Activated B cell treated with CpG ODN at 0.5 μM for 24 hours (primary cell): Measurements from ENCODE around the gene KCTD19. TPM values are rescaled to one million over a fixed set of nuclear protein-coding genes. Genes with fewer than 3 reads are reported as not detected.

ENCODE experiments used
- ATAC-seq: fragments of 200-7000 bp; cut with Tn5 transposase; one replicate; pipeline ENCODE4 v1.10.0; 2021; ENCODE audit warnings: low read depth, mild to moderate bottlenecking, moderate library complexity
- CTCF ChIA-PET: fragments of 350-600 bp; sonication (Branson Sonifier 250); formaldehyde crosslinking; loops from one replicate; lab custom pipeline; 2021; ENCODE audit warnings: antibody characterized with exemption; lab: Charles Lee
- POLR2A ChIA-PET: fragments of 350-600 bp; sonication (Branson Sonifier 250); formaldehyde crosslinking; loops from one replicate; lab custom pipeline; 2021; ENCODE audit warnings: antibody characterized with exemption; lab: Charles Lee
- DNase-seq: peaks from one replicate; pipeline ENCODE4 v3.0.0; 2022
- H3K27ac Mint-ChIP-seq: one replicate; pipeline ENCODE4 v1.8.0; 2020; ENCODE audit warnings: mixed read lengths
- H3K27me3 Mint-ChIP-seq: one replicate; pipeline ENCODE4 v1.8.0; 2021; ENCODE audit warnings: mixed read lengths
- H3K36me3 Mint-ChIP-seq: one replicate; pipeline ENCODE4 v1.8.0; 2021; ENCODE audit warnings: low read depth, mixed read lengths
- H3K4me1 Mint-ChIP-seq: one replicate; pipeline ENCODE4 v1.8.0; 2021; ENCODE audit warnings: mixed read lengths
- H3K4me3 Mint-ChIP-seq: one replicate; pipeline ENCODE4 v1.8.0; 2020; ENCODE audit warnings: mild to moderate bottlenecking, mixed read lengths
- H3K9me3 Mint-ChIP-seq: one replicate; pipeline ENCODE4 v1.8.0; 2020; ENCODE audit warnings: mixed read lengths
- intact Hi-C: fragments of 100-400 bp; cut with micrococcal nuclease; formaldehyde crosslinking; loops from one replicate; pipeline ENCODE4 v1.15.1; 2024
- total RNA-seq: library from RNA; stranded (reverse); gene quantifications from 2 replicates; pipeline ENCODE4 v1.2.3, GENCODE V29; 2022
- TF ChIP-seq, protein P1 (sequence below): fragments of 200-600 bp; IDR thresholded peaks from one replicate; pipeline ENCODE4 v1.8.0; 2022; ENCODE audit warnings: antibody characterized with exemption, mild to moderate bottlenecking

The KCTD19 gene
- total RNA-seq, 1 donor from 2014 or later, result not detected

DNA sequence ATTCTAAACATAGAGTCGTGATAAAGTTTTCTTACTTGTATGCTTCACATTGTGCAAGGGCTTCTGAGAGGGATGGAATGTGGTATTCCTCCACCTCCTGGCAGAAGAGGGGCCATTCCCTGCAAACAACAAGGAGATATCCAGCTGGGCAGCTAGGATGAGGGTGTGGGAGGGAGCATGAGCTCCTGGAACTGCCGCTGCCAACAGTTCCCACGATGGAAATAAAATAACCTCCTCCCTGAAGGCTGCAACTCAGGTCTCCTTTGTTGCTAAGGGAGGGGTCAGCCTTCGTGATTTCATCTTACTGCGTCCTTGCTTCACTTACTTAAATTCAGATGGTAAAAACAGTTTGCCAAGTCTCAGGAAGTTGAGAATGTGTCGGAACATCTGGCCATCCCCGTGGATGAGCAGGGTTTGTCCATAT, 31.6 kb downstream of the KCTD19 start:
- H3K36me3 Mint-ChIP-seq, result no peaks in the 10 kb centered on the region
- ChIA-PET POLR2A (no interaction called here), CTCF (no interaction called here)
- no peak overlapping the region for H3K27ac Mint-ChIP-seq
- no peak for ATAC-seq
- TF ChIP-seq, protein P1, sequence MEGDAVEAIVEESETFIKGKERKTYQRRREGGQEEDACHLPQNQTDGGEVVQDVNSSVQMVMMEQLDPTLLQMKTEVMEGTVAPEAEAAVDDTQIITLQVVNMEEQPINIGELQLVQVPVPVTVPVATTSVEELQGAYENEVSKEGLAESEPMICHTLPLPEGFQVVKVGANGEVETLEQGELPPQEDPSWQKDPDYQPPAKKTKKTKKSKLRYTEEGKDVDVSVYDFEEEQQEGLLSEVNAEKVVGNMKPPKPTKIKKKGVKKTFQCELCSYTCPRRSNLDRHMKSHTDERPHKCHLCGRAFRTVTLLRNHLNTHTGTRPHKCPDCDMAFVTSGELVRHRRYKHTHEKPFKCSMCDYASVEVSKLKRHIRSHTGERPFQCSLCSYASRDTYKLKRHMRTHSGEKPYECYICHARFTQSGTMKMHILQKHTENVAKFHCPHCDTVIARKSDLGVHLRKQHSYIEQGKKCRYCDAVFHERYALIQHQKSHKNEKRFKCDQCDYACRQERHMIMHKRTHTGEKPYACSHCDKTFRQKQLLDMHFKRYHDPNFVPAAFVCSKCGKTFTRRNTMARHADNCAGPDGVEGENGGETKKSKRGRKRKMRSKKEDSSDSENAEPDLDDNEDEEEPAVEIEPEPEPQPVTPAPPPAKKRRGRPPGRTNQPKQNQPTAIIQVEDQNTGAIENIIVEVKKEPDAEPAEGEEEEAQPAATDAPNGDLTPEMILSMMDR, result no peak
- intact Hi-C loops, result no loop called here
- H3K27me3 Mint-ChIP-seq, result peaks cover 4% of the 10 kb centered on the region
- DNase-seq, result no peak
- H3K4me1 Mint-ChIP-seq, result no peaks in the 10 kb centered on the region
- no peaks in the 10 kb centered on the region for H3K9me3 Mint-ChIP-seq
- no peak overlapping the region for H3K4me3 Mint-ChIP-seq

- TF ChIP-seq, protein P1, result no peak
- peaks cover 4% of the 10 kb centered on the region for H3K27me3 Mint-ChIP-seq
- ChIA-PET CTCF (no interaction called here), POLR2A (no interaction called here)
- H3K4me1 Mint-ChIP-seq, result no peaks in the 10 kb centered on the region
- no peak for ATAC-seq
- intact Hi-C loops, result no loop called here
- no peak for DNase-seq
- H3K36me3 Mint-ChIP-seq, result no peaks in the 10 kb centered on the region
- H3K9me3 Mint-ChIP-seq, result no peaks in the 10 kb centered on the region
- no peak overlapping the region for H3K27ac Mint-ChIP-seq
- H3K4me3 Mint-ChIP-seq, result no peak overlapping the region
Measured at GRCh38 chr16:67294171-67294757, 32.3 kb downstream of the KCTD19 start.

DNA sequence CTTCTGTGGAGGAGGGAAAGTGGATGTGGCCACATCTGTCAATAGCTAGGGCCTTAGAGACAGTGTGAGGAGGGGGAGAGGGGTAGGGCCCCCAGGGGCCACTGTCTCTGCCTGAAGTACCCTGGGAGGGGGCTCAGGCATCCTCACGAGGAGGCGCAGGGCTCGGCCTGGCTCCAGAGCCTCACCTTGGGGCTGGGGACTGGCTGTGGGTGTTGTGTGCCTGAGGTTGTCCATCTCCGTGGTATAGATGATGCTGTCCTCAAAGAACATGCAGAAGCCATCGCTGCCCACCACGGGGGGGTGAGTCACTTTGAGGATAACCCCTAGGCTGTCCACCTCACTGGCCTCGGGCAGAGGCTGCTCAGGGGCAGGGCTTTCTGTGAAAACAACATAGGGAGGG, 35.1 kb downstream of the KCTD19 start:
- Mint-ChIP-seq H3K9me3 (no peaks in the 10 kb centered on the region), H3K36me3 (no peaks in the 10 kb centered on the region), H3K27me3 (peaks cover under 1% of the 10 kb centered on the region), H3K4me1 (no peaks in the 10 kb centered on the region), H3K4me3 (no peak overlapping the region), H3K27ac (no peak overlapping the region)
- TF ChIP-seq, protein P1, result no peak
- CTCF ChIA-PET, result no interaction called here
- DNase-seq (no peak), ATAC-seq (no peak)
- POLR2A ChIA-PET, result no interaction called here
- intact Hi-C loops, result no loop called here

DNA sequence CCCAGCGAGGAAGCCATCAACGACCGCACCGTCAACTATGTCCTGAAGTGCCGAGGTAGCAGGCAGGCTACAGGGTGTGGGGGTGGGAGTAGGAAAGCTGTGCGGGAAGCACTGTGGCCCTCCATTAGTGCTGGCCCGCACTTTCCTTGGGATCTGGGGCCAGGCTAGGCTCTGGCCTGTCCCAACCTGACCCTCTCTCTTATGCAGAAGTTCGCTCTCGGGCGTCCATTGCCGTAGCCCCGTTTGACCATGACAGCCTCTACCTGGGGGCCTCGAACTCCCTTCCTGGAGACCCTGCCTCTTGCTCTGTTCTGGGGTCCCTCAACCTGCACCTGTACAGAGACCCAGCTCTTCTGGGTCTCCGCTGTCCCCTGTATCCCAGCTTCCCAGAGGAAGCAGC, 38.6 kb downstream of the KCTD19 start:
- POLR2A ChIA-PET, result interaction anchor here (0.6 kb wide), 1 partner anchor 28 kb away, joined by 6 read pairs; no protein-coding TSS in a partner anchor
- Mint-ChIP-seq H3K27ac (no peak overlapping the region), H3K36me3 (no peaks in the 10 kb centered on the region), H3K27me3 (no peaks in the 10 kb centered on the region), H3K4me3 (no peak overlapping the region), H3K4me1 (no peaks in the 10 kb centered on the region), H3K9me3 (no peaks in the 10 kb centered on the region)
- TF ChIP-seq, protein P1, result no peak
- CTCF ChIA-PET, result interaction anchor here (1.4 kb wide), 1 partner anchor 12 kb away, joined by 3 read pairs; no protein-coding TSS in a partner anchor
- DNase-seq, result no peak
- ATAC-seq, result no peak
- intact Hi-C loops, result no loop called here

DNA sequence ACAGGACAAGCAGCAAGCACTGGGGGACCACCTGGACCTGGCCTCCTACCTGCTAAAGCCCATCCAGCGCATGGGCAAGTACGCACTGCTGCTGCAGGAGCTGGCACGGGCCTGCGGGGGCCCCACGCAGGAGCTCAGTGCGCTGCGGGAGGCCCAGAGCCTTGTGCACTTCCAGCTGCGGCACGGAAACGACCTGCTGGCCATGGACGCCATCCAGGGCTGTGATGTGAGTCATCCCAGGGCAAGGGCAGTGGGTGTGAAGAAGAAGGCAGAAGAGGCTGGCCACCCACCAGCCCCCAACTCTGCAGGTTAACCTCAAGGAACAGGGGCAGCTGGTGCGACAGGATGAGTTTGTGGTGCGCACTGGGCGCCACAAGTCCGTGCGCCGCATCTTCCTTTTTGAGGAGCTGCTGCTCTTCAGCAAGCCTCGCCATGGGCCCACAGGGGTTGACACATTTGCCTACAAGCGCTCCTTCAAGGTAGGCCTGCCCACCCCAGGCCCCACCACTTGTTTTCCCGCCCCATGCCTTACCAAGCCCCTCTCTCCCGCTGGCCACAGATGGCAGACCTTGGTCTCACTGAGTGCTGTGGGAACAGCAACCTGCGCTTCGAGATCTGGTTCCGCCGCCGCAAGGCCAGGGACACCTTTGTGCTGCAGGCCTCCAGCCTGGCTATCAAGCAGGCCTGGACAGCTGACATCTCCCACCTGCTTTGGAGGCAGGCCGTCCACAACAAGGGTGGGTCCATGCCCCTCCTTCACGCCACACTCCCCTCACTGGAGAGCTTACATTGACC, 39.9 kb downstream of the KCTD19 start:
- ATAC-seq, result no peak
- intact Hi-C loops, result no loop called here
- H3K27ac Mint-ChIP-seq, result no peak overlapping the region
- no peaks in the 10 kb centered on the region for H3K9me3 Mint-ChIP-seq
- TF ChIP-seq, protein P1, result no peak
- POLR2A ChIA-PET, result interaction anchor here (0.6 kb wide), 1 partner anchor 95 kb away, joined by 11 read pairs; no protein-coding TSS in a partner anchor
- CTCF ChIA-PET, result interaction anchor here (1.4 kb wide), 1 partner anchor 14 kb away, joined by 3 read pairs; no protein-coding TSS in a partner anchor
- H3K4me3 Mint-ChIP-seq, result no peak overlapping the region
- no peaks in the 10 kb centered on the region for H3K4me1 Mint-ChIP-seq
- H3K36me3 Mint-ChIP-seq, result no peaks in the 10 kb centered on the region
- H3K27me3 Mint-ChIP-seq, result no peaks in the 10 kb centered on the region
- DNase-seq, result no peak
